Mesothelial cell of epicardium (in vitro differentiated cells): ENCODE results near the gene MCRIP1. TPM values are rescaled to one million over a fixed set of nuclear protein-coding genes. Genes with fewer than 3 reads are reported as not detected.

Experiments
- DNase-seq, 2 experiments: peaks; one replicate each; pipeline ENCODE4 v3.0.0; 2021; ENCODE audit warnings: low spot score in 2 of 2; ENCODE audit not compliant: unreplicated experiment in 2 of 2
- H3K27ac Mint-ChIP-seq: 2 replicates; pipeline ENCODE4 v1.8.0; 2021; ENCODE audit warnings: mixed read lengths
- H3K27me3 Mint-ChIP-seq: 2 replicates; pipeline ENCODE4 v1.8.0; 2021; ENCODE audit warnings: low read depth, mixed read lengths
- H3K36me3 Mint-ChIP-seq: 2 replicates; pipeline ENCODE4 v1.8.0; 2021; ENCODE audit warnings: mixed read lengths
- H3K4me1 Mint-ChIP-seq: 2 replicates; pipeline ENCODE4 v1.8.0; 2021; ENCODE audit warnings: mixed read lengths
- H3K4me3 Mint-ChIP-seq: 2 replicates; pipeline ENCODE4 v1.8.0; 2021; ENCODE audit warnings: mild to moderate bottlenecking, moderate library complexity, mixed read lengths
- H3K9me3 Mint-ChIP-seq: 2 replicates; pipeline ENCODE4 v1.8.0; 2021; ENCODE audit warnings: mixed read lengths
- CTCF ChIP-seq: fragments of 200-600 bp; sonication (generic); IDR thresholded peaks from one replicate; pipeline ENCODE4 v1.5.0; 2021; ENCODE audit warnings: antibody characterized with exemption; ENCODE audit not compliant: unreplicated experiment
- total RNA-seq: library from RNA; stranded (reverse); gene quantifications from 3 replicates; pipeline ENCODE4 v1.2.1, GENCODE V29; 2021

The MCRIP1 gene
- total RNA-seq, 1 donor from 2014 or later: 104 TPM

- Mint-ChIP-seq H3K4me3 (peak within 1 kb of the TSS; percentile 81), H3K36me3 (no peaks in the 10 kb centered on the region), H3K27me3 (no peaks in the 10 kb centered on the region), H3K9me3 (no peaks in the 10 kb centered on the region), H3K4me1 (peaks cover 41% of the 10 kb centered on the region), H3K27ac (peak within 1 kb of the TSS; percentile 96)
- DNase-seq: no peak
- TF ChIP-seq CTCF: no peak
These were observed 37.9 kb upstream of the MCRIP1 start, which contains the start of gene ARHGDIA for GRCh38 chr17:81870981-81871386. Gene ARHGDIA (minus strand): TSS chr17:81871337. CDS start chr17:81869930, 1,407 bp downstream.

GRCh38 chr17:81870131-81870980 is 37.3 kb upstream of the MCRIP1 start:
- Mint-ChIP-seq H3K4me3 (peak overlapping the region; percentile 73), H3K27ac (peak overlapping the region; percentile 91), H3K4me1 (peaks cover 41% of the 10 kb centered on the region), H3K9me3 (no peaks in the 10 kb centered on the region), H3K36me3 (no peaks in the 10 kb centered on the region), H3K27me3 (no peaks in the 10 kb centered on the region)
- no peak for TF ChIP-seq CTCF
- no peak for DNase-seq

- no peaks in the 10 kb centered on the region for H3K36me3 Mint-ChIP-seq
- no peaks in the 10 kb centered on the region for H3K27me3 Mint-ChIP-seq
- TF ChIP-seq CTCF: peak; percentile 99
- peak overlapping the region; percentile 73 for H3K4me3 Mint-ChIP-seq
- no peaks in the 10 kb centered on the region for H3K9me3 Mint-ChIP-seq
- peak overlapping the region; percentile 91 for H3K27ac Mint-ChIP-seq
- peak in 1 of 2 experiments; percentile 82 for DNase-seq
- peaks cover 41% of the 10 kb centered on the region for H3K4me1 Mint-ChIP-seq
These were observed 36.4 kb upstream of the MCRIP1 start for GRCh38 chr17:81869221-81870130.

- peaks cover 42% of the 10 kb centered on the region for H3K4me1 Mint-ChIP-seq
- no peaks in the 10 kb centered on the region for H3K36me3 Mint-ChIP-seq
- H3K9me3 Mint-ChIP-seq: no peaks in the 10 kb centered on the region
- no peak for DNase-seq
- no peaks in the 10 kb centered on the region for H3K27me3 Mint-ChIP-seq
- TF ChIP-seq CTCF: no peak
- peak overlapping the region; percentile 96 for H3K27ac Mint-ChIP-seq
- H3K4me3 Mint-ChIP-seq: peak overlapping the region; percentile 73
These were observed 35.7 kb upstream of the MCRIP1 start for GRCh38 chr17:81868674-81869220.

GRCh38 chr17:81867991-81868673 is 35.0 kb upstream of the MCRIP1 start:
- Mint-ChIP-seq H3K27ac (peak overlapping the region; percentile 96), H3K27me3 (no peaks in the 10 kb centered on the region), H3K4me3 (peak overlapping the region; percentile 20), H3K4me1 (peaks cover 47% of the 10 kb centered on the region), H3K36me3 (no peaks in the 10 kb centered on the region), H3K9me3 (no peaks in the 10 kb centered on the region)
- TF ChIP-seq CTCF: no peak
- no peak for DNase-seq
